WTC11 (cell line): ENCODE data around the gene MRPS6. TPM values are rescaled to one million over a fixed set of nuclear protein-coding genes. Genes with fewer than 3 reads are reported as not detected.
A peak's percentile ranks its signal among the peaks of the same experiment; 100 is the strongest.

Source experiments
- ATAC-seq: fragments of 200-7000 bp; cut with Tn5 transposase; 2 replicates; pipeline ENCODE4 v1.10.0; 2021; ENCODE audit warnings: mild to moderate bottlenecking, moderate library complexity
- CTCF ChIA-PET: fragments of 300-600 bp; sonication (Branson Sonifier 250); formaldehyde crosslinking; loops from one replicate; lab custom pipeline; 2021; ENCODE audit warnings: antibody characterized with exemption; lab: Charles Lee
- POLR2A ChIA-PET: fragments of 350-600 bp; sonication (Branson Sonifier 250); formaldehyde crosslinking; loops from one replicate; lab custom pipeline; 2021; ENCODE audit warnings: antibody characterized with exemption; lab: Charles Lee
- DNase-seq: peaks from one replicate; pipeline ENCODE4 v3.0.0; 2021; ENCODE audit warnings: low spot score
- H3K27ac Mint-ChIP-seq: 2 replicates; pipeline ENCODE4 v1.8.0; 2021; ENCODE audit warnings: mixed read lengths
- H3K27me3 Mint-ChIP-seq: 2 replicates; pipeline ENCODE4 v1.8.0; 2021; ENCODE audit warnings: low read depth, mild to moderate bottlenecking, moderate library complexity, mixed read lengths
- H3K36me3 Mint-ChIP-seq: 2 replicates; pipeline ENCODE4 v1.8.0; 2021; ENCODE audit warnings: mixed read lengths
- H3K4me1 Mint-ChIP-seq: 2 replicates; pipeline ENCODE4 v1.8.0; 2022; ENCODE audit warnings: mixed read lengths
- H3K4me3 Mint-ChIP-seq: 2 replicates; pipeline ENCODE4 v1.8.0; 2021; ENCODE audit warnings: mild to moderate bottlenecking, moderate library complexity, mixed read lengths
- H3K9me3 Mint-ChIP-seq: 2 replicates; pipeline ENCODE4 v1.8.0; 2021; ENCODE audit warnings: mixed read lengths
- ARID4B ChIP-seq: sonication (generic); formaldehyde crosslinking; IDR thresholded peaks from 2 replicates; pipeline ENCODE4 v1.8.0; 2023; ENCODE audit warnings: missing genetic modification reagents, mild to moderate bottlenecking, borderline replicate concordance
- ATF1 ChIP-seq: sonication (generic); formaldehyde crosslinking; IDR thresholded peaks from 2 replicates; pipeline ENCODE4 v1.8.1; 2023; ENCODE audit warnings: mild to moderate bottlenecking, moderate library complexity, missing genetic modification reagents
- ATF2 ChIP-seq: sonication (generic); formaldehyde crosslinking; IDR thresholded peaks from 2 replicates; pipeline ENCODE4 v1.8.1; 2022; ENCODE audit warnings: low read depth, missing genetic modification reagents, borderline replicate concordance
- GABPB1 ChIP-seq: sonication (generic); formaldehyde crosslinking; IDR thresholded peaks from 2 replicates; pipeline ENCODE4 v1.8.1; 2023; ENCODE audit warnings: mild to moderate bottlenecking, missing genetic modification reagents
- GRHL2 ChIP-seq: fragments of 250-450 bp; sonication (Bioruptor Pico); IDR thresholded peaks from 2 replicates; pipeline ENCODE4 v1.8.0; 2022; ENCODE audit warnings: mild to moderate bottlenecking, moderate library complexity; ENCODE audit not compliant: insufficient replicate concordance, severe bottlenecking
- IRF2 ChIP-seq: sonication (generic); formaldehyde crosslinking; IDR thresholded peaks from 2 replicates; pipeline ENCODE4 v1.8.0; 2022; ENCODE audit warnings: low read depth, missing genetic modification reagents, borderline replicate concordance
- JUN ChIP-seq: sonication (generic); formaldehyde crosslinking; IDR thresholded peaks from 2 replicates; pipeline ENCODE4 v1.8.0; 2023; ENCODE audit warnings: mild to moderate bottlenecking, missing genetic modification reagents
- NFATC4 ChIP-seq: fragments of 250-450 bp; sonication (Bioruptor Pico); IDR thresholded peaks from 2 replicates; pipeline ENCODE4 v1.9.0; 2021; ENCODE audit warnings: mild to moderate bottlenecking
- NFE2L1 ChIP-seq: sonication (generic); formaldehyde crosslinking; IDR thresholded peaks from 2 replicates; pipeline ENCODE4 v1.8.1; 2023; ENCODE audit warnings: missing genetic modification reagents
- NR1H2 ChIP-seq: sonication (generic); formaldehyde crosslinking; IDR thresholded peaks from 2 replicates; pipeline ENCODE4 v1.9.0; 2021; ENCODE audit warnings: mild to moderate bottlenecking, moderate library complexity, missing genetic modification reagents
- OVOL2 ChIP-seq: fragments of 250-450 bp; sonication (Bioruptor Pico); IDR thresholded peaks from 2 replicates; pipeline ENCODE4 v1.9.0; 2021; ENCODE audit warnings: mild to moderate bottlenecking, borderline replicate concordance
- SOX15 ChIP-seq: fragments of 250-450 bp; sonication (Bioruptor Pico); IDR thresholded peaks from 2 replicates; pipeline ENCODE4 v1.9.0; 2021; ENCODE audit warnings: mild to moderate bottlenecking
- TEAD1 ChIP-seq: sonication (generic); formaldehyde crosslinking; IDR thresholded peaks from 2 replicates; pipeline ENCODE4 v1.8.0; 2022; ENCODE audit warnings: mild to moderate bottlenecking, missing genetic modification reagents
- TEAD4 ChIP-seq: sonication (generic); formaldehyde crosslinking; IDR thresholded peaks from 2 replicates; pipeline ENCODE4 v1.8.0; 2022; ENCODE audit warnings: mild to moderate bottlenecking, missing genetic modification reagents
- TP53 ChIP-seq: sonication (generic); formaldehyde crosslinking; IDR thresholded peaks from 2 replicates; pipeline ENCODE4 v1.8.1; 2023; ENCODE audit warnings: mild to moderate bottlenecking, missing genetic modification reagents
- ZNF121 ChIP-seq: sonication (generic); formaldehyde crosslinking; IDR thresholded peaks from 2 replicates; pipeline ENCODE4 v1.8.0; 2023; ENCODE audit warnings: missing genetic modification reagents
- ZNF219 ChIP-seq: sonication (generic); formaldehyde crosslinking; IDR thresholded peaks from 2 replicates; pipeline ENCODE4 v1.8.0; 2023; ENCODE audit warnings: missing genetic modification reagents, mild to moderate bottlenecking, borderline replicate concordance
- ZNF317 ChIP-seq: sonication (generic); formaldehyde crosslinking; IDR thresholded peaks from 2 replicates; pipeline ENCODE4 v1.8.1; 2023; ENCODE audit warnings: low read depth, mild to moderate bottlenecking, moderate library complexity, missing genetic modification reagents, borderline replicate concordance
- total RNA-seq: library from RNA; stranded (reverse); gene quantifications from 3 replicates; pipeline ENCODE4 v1.2.3, GENCODE V29; 2021
- TF ChIP-seq, protein P1 (sequence below): sonication (generic); formaldehyde crosslinking; conservative IDR thresholded peaks from 2 replicates; pipeline ENCODE4 v1.8.1; 2022; ENCODE audit warnings: mild to moderate bottlenecking, missing genetic modification reagents
- TF ChIP-seq, protein P2 (sequence below): fragments of 250-450 bp; sonication (Bioruptor Pico); IDR thresholded peaks from 2 replicates; pipeline ENCODE4 v1.8.0; 2021; ENCODE audit warnings: mild to moderate bottlenecking
- TF ChIP-seq, protein P3 (sequence below): sonication (generic); formaldehyde crosslinking; IDR thresholded peaks from 2 replicates; pipeline ENCODE4 v1.8.0; 2022; ENCODE audit warnings: missing genetic modification reagents

The MRPS6 gene
- total RNA-seq, 1 experiment from 2014 or later, result 133 TPM

DNA sequence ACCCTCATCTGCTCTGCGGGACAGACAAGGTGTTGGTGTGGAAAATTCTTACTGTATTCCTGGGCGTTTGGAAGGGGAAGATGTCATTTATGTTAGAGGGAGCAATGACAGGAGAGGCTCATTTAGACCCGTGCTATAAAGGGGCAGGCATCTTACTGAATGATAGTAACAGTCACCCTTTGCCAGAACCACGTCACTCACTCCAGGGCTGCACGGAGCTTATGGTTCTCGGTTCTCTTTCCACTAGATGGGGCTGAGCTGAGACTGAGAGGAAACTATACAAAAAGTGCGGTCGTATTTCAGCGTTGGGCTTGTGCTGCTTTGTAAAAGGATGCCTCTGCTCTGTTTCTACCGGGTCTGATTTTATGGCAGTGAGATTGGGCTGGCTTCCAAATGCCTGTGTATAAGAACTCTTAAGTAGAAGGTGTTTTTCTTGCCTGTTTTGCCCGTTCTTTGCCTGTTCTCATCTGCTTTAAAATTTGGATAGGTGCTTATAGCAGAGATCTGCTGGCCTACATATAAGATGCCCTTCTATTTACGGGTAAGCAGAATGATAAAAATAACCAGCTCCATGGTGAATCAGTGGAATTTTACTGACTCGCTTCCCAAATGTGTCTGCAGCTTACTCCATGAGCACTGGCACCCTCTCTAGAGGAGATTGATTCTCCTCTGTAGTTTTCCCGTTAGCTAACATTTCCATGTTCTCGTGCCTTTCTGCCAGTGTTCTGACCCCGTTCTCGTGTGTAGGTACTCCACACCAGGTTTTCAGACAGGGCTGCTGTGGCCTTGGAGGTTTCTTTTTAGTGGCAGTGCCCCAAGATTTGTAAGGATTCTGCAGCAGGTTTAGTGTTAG is 55.9 kb downstream of the MRPS6 start:
- peak overlapping the region; percentile 60 for H3K27ac Mint-ChIP-seq
- no peaks in the 10 kb centered on the region for H3K27me3 Mint-ChIP-seq
- CTCF ChIA-PET, result interaction anchor here (0.6 to 3.5 kb wide), 14 partner anchors 11 to 237 kb away, joined by 3 to 22 read pairs (median 4); no protein-coding TSS in a partner anchor
- peaks cover 43% of the 10 kb centered on the region for H3K36me3 Mint-ChIP-seq
- TF ChIP-seq ZNF317 (no peak), TEAD4 (CRISPR knock-in tag) (no peak), OVOL2 (CRISPR knock-in tag) (no peak)
- TF ChIP-seq, protein P1, sequence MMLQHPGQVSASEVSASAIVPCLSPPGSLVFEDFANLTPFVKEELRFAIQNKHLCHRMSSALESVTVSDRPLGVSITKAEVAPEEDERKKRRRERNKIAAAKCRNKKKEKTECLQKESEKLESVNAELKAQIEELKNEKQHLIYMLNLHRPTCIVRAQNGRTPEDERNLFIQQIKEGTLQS (CRISPR knock-in tag), result no peak
- TF ChIP-seq, protein P2, sequence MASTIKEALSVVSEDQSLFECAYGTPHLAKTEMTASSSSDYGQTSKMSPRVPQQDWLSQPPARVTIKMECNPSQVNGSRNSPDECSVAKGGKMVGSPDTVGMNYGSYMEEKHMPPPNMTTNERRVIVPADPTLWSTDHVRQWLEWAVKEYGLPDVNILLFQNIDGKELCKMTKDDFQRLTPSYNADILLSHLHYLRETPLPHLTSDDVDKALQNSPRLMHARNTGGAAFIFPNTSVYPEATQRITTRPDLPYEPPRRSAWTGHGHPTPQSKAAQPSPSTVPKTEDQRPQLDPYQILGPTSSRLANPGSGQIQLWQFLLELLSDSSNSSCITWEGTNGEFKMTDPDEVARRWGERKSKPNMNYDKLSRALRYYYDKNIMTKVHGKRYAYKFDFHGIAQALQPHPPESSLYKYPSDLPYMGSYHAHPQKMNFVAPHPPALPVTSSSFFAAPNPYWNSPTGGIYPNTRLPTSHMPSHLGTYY (CRISPR knock-in tag), result no peak
- TF ChIP-seq, protein P3, sequence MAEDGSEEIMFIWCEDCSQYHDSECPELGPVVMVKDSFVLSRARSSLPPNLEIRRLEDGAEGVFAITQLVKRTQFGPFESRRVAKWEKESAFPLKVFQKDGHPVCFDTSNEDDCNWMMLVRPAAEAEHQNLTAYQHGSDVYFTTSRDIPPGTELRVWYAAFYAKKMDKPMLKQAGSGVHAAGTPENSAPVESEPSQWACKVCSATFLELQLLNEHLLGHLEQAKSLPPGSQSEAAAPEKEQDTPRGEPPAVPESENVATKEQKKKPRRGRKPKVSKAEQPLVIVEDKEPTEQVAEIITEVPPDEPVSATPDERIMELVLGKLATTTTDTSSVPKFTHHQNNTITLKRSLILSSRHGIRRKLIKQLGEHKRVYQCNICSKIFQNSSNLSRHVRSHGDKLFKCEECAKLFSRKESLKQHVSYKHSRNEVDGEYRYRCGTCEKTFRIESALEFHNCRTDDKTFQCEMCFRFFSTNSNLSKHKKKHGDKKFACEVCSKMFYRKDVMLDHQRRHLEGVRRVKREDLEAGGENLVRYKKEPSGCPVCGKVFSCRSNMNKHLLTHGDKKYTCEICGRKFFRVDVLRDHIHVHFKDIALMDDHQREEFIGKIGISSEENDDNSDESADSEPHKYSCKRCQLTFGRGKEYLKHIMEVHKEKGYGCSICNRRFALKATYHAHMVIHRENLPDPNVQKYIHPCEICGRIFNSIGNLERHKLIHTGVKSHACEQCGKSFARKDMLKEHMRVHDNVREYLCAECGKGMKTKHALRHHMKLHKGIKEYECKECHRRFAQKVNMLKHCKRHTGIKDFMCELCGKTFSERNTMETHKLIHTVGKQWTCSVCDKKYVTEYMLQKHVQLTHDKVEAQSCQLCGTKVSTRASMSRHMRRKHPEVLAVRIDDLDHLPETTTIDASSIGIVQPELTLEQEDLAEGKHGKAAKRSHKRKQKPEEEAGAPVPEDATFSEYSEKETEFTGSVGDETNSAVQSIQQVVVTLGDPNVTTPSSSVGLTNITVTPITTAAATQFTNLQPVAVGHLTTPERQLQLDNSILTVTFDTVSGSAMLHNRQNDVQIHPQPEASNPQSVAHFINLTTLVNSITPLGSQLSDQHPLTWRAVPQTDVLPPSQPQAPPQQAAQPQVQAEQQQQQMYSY, result peak; percentile 83
- ATAC-seq (peak; percentile 77), DNase-seq (no peak)
- peak overlapping the region; percentile 37 for H3K4me3 Mint-ChIP-seq
- H3K9me3 Mint-ChIP-seq, result peaks cover 7% of the 10 kb centered on the region
- peaks cover 81% of the 10 kb centered on the region for H3K4me1 Mint-ChIP-seq
- POLR2A ChIA-PET, result interaction anchor here (0.6 to 2.1 kb wide), 2 partner anchors 19 to 56 kb away, joined by 3 to 9 read pairs; partner anchors contain the start of genes MRPS6 and SLC5A3

DNA sequence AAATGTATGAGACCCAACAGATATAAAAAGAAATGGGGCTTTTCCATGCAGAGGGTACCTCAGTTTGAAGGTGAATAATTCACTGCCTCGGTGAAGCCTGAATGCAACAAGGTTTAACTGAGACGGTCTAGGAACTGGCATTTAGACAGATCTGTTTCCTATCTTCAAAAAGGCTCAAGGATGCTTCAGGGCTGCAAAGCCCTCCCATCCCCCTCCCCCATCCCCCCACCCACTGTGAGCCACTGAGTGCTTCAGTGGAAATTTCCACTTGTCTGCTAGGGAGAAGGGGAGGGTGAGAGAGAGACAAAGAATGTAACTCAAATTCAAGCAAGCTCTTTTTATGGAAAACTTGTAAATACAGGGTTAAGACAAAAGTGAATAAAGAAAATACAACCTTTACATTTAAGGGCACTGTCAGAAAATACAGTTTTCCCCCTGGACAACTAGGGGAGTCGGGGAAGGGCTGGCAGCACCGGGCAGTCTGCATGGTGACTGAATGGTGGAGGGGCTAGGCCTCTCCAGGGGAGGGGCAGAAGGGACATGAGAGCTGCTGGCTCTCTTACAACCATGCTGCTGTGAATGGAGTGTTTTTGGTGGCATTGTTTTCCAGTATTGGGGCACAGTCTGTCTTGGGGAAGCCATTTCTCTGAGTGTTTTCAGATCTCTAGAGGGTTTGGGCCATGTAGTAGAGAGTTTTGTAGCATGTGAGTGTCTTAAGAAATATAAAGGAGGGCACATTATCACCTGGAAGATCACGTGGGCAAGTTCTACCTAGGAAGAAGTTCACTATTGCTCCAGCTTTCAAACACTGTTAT is 56.7 kb downstream of the MRPS6 start:
- TF ChIP-seq OVOL2 (CRISPR knock-in tag), result no peak
- TF ChIP-seq GRHL2 (CRISPR knock-in tag), result no peak
- TF ChIP-seq SOX15, result no peak
- no peak for TF ChIP-seq NFE2L1 (CRISPR knock-in tag)
- no peak for TF ChIP-seq NFATC4 (CRISPR knock-in tag)
- TF ChIP-seq ARID4B (CRISPR knock-in tag), result no peak
- no peak for TF ChIP-seq ZNF219 (CRISPR knock-in tag)
- no peak for TF ChIP-seq GABPB1 (CRISPR knock-in tag)
- no peak for TF ChIP-seq ATF2 (CRISPR knock-in tag)
- TF ChIP-seq JUN (CRISPR knock-in tag), result no peak
- no peak for TF ChIP-seq TP53
- TF ChIP-seq IRF2, result no peak
- TF ChIP-seq TEAD1 (CRISPR knock-in tag), result no peak
- no peak for TF ChIP-seq NR1H2 (CRISPR knock-in tag)
- no peak for TF ChIP-seq ZNF121 (CRISPR knock-in tag)
- no peak for TF ChIP-seq ATF1
- TF ChIP-seq, all 79 proteins: peak for 0
- Mint-ChIP-seq H3K4me1 (peaks cover 81% of the 10 kb centered on the region), H3K4me3 (peak overlapping the region; percentile 37), H3K27ac (peak overlapping the region; percentile 96), H3K27me3 (no peaks in the 10 kb centered on the region), H3K9me3 (0 out of 2 replicates have a peak, but pooled peaks cover 3% of the 10 kb centered on the region), H3K36me3 (peaks cover 44% of the 10 kb centered on the region)
- ATAC-seq (peak; percentile 54), DNase-seq (no peak)
- POLR2A ChIA-PET, result interaction anchor here (2.1 kb wide), 1 partner anchor 57 kb away, joined by 9 read pairs; the partner anchor contains the start of genes MRPS6 and SLC5A3
- CTCF ChIA-PET, result interaction anchor here (0.6 to 3.5 kb wide), 9 partner anchors 14 to 228 kb away, joined by 3 to 22 read pairs (median 4); no protein-coding TSS in a partner anchor
